Activated CD4-positive, alpha-beta memory T cell treated with anti-CD3 and anti-CD28 coated beads, Interleukin-2, amount 10 ng/mL, durations not matched to agents 7 days and 5 days (primary cell): ENCODE results near the gene TRRAP. TPM values are rescaled to one million over a fixed set of nuclear protein-coding genes. Genes with fewer than 3 reads are reported as not detected.

Experiments used
- CTCF ChIA-PET: fragments of 350-600 bp; sonication (Branson Sonifier 250); formaldehyde crosslinking; loops from one replicate; lab custom pipeline; 2021; ENCODE audit warnings: antibody characterized with exemption, inconsistent platforms; lab: Charles Lee
- POLR2A ChIA-PET: fragments of 350-600 bp; sonication (Branson Sonifier 250); formaldehyde crosslinking; loops from one replicate; lab custom pipeline; 2021; ENCODE audit warnings: antibody characterized with exemption; lab: Charles Lee
- DNase-seq: peaks from one replicate; pipeline ENCODE4 v3.0.0-alpha.2; 2020
- H3K27ac Mint-ChIP-seq: one replicate; pipeline ENCODE4 v1.8.0; 2021; ENCODE audit warnings: mild to moderate bottlenecking, mixed read lengths
- H3K27me3 Mint-ChIP-seq: one replicate; pipeline ENCODE4 v1.8.0; 2021; ENCODE audit warnings: mixed read lengths
- H3K36me3 Mint-ChIP-seq: one replicate; pipeline ENCODE4 v1.8.0; 2021; ENCODE audit warnings: low read depth, mixed read lengths
- H3K4me1 Mint-ChIP-seq: one replicate; pipeline ENCODE4 v1.8.0; 2021; ENCODE audit warnings: mixed read lengths
- H3K4me3 Mint-ChIP-seq: one replicate; pipeline ENCODE4 v1.8.0; 2021; ENCODE audit warnings: mild to moderate bottlenecking, mixed read lengths
- H3K9me3 Mint-ChIP-seq: one replicate; pipeline ENCODE4 v1.8.0; 2021; ENCODE audit warnings: mixed read lengths
- total RNA-seq, 2 experiments: library from RNA; stranded (reverse); gene quantifications; one replicate each; pipeline ENCODE4 v1.2.3, GENCODE V29; 2021

TRRAP gene
- total RNA-seq, 2 experiments from 2014 or later = 47.8 to 54.3 TPM

DNA sequence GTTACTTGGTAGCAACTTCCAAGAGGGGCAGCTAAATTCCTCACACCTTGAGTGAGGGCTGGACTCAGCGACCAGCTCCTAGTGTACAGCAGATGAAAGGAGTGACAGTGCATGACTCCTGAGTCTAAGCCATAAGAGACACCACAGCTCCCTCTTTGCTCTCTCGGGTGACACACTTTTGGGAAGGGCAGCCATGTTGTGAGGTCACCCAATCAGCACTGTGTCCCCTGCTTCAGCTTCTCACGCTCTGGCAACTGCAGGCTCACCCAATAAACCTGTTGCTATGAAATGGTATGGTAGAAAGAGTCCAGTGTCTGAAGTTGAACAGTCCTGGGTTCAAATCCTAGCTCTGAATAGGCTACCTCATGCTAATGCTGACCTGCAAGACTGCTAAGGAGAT is 29.4 kb upstream of the TRRAP start:
- DNase-seq = no peak
- H3K4me1 Mint-ChIP-seq = no peaks in the 10 kb centered on the region
- no peaks in the 10 kb centered on the region for H3K36me3 Mint-ChIP-seq
- ChIA-PET POLR2A (no interaction called here), CTCF (interaction anchor here (1.3 kb wide), 1 partner anchor 12 kb away, joined by 3 read pairs; no protein-coding TSS in a partner anchor)
- no peak overlapping the region for H3K27ac Mint-ChIP-seq
- no peaks in the 10 kb centered on the region for H3K27me3 Mint-ChIP-seq
- H3K9me3 Mint-ChIP-seq = no peaks in the 10 kb centered on the region
- H3K4me3 Mint-ChIP-seq = no peak overlapping the region

GRCh38 chr7:98852826-98853225 is 25.5 kb upstream of the TRRAP start:
- no peak overlapping the region for H3K27ac Mint-ChIP-seq
- no peaks in the 10 kb centered on the region for H3K27me3 Mint-ChIP-seq
- POLR2A ChIA-PET = no interaction called here
- no peak for DNase-seq
- CTCF ChIA-PET = no interaction called here
- no peak overlapping the region for H3K4me3 Mint-ChIP-seq
- no peaks in the 10 kb centered on the region for H3K4me1 Mint-ChIP-seq
- no peaks in the 10 kb centered on the region for H3K36me3 Mint-ChIP-seq
- no peaks in the 10 kb centered on the region for H3K9me3 Mint-ChIP-seq

- DNase-seq = no peak
- no peaks in the 10 kb centered on the region for H3K36me3 Mint-ChIP-seq
- ChIA-PET CTCF (no interaction called here), POLR2A (no interaction called here)
- H3K27ac Mint-ChIP-seq = no peak overlapping the region
- no peak overlapping the region for H3K4me3 Mint-ChIP-seq
- no peaks in the 10 kb centered on the region for H3K4me1 Mint-ChIP-seq
- peaks cover 4% of the 10 kb centered on the region for H3K27me3 Mint-ChIP-seq
- H3K9me3 Mint-ChIP-seq = no peaks in the 10 kb centered on the region
These were observed 22.5 kb upstream of the TRRAP start for GRCh38 chr7:98855610-98856422.

DNA sequence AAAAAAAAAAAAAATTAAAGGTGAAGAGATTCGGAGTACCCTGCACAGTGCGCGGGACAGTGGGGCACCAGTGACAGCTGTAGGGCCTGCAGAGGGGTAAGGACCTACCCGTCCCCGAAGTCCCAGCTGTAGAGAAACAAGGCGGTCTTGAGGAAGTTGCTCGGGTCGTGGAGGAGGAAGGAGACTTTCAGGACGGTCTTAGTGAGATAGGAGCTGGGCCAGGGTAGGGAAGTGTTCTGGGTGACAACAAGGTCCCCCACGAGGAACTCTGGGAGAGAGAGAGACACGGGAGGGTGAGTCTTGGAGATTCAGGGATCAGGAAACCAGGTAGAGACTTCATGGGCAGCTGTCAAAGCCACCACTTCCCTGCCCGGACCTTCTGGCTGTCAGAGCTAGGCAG is 18.3 kb upstream of the TRRAP start:
- DNase-seq = no peak
- peaks cover 4% of the 10 kb centered on the region for H3K27me3 Mint-ChIP-seq
- CTCF ChIA-PET = no interaction called here
- no peak overlapping the region for H3K27ac Mint-ChIP-seq
- H3K4me1 Mint-ChIP-seq = no peaks in the 10 kb centered on the region
- no peaks in the 10 kb centered on the region for H3K36me3 Mint-ChIP-seq
- no peaks in the 10 kb centered on the region for H3K9me3 Mint-ChIP-seq
- POLR2A ChIA-PET = no interaction called here
- no peak overlapping the region for H3K4me3 Mint-ChIP-seq

DNA sequence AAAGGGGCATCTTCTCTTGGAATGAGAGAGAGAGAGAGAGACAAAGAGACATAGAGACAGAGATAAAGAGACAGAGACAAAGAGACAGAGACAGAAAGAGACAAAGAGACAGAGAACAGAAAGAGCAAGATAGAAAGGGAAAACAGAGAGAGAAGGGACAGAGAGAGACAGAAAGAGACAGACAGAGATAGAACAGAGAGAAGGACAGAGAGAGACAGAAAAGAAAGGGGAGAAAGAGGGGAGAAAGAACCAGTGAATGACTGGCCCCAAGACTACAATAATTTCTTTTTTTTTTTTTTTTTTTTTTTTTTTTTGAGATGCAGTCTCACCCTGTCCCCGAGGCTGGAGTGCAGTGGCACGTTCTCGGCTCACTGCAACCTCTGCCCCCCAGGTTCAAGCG is 16.1 kb upstream of the TRRAP start:
- no peak for DNase-seq
- ChIA-PET POLR2A (no interaction called here), CTCF (interaction anchor here (1.5 to 1.7 kb wide), 3 partner anchors 10 to 20 kb away, joined by 3 to 6 read pairs (median 6); partner anchors contain the start of gene TRRAP)
- no peaks in the 10 kb centered on the region for H3K4me1 Mint-ChIP-seq
- H3K9me3 Mint-ChIP-seq = no peaks in the 10 kb centered on the region
- H3K4me3 Mint-ChIP-seq = no peak overlapping the region
- no peaks in the 10 kb centered on the region for H3K36me3 Mint-ChIP-seq
- H3K27ac Mint-ChIP-seq = no peak overlapping the region
- peaks cover 5% of the 10 kb centered on the region for H3K27me3 Mint-ChIP-seq

GRCh38 chr7:98862716-98863420 is 15.5 kb upstream of the TRRAP start:
- no peaks in the 10 kb centered on the region for H3K4me1 Mint-ChIP-seq
- POLR2A ChIA-PET = no interaction called here
- H3K36me3 Mint-ChIP-seq = no peaks in the 10 kb centered on the region
- CTCF ChIA-PET = interaction anchor here (1.7 kb wide), 1 partner anchor 9 kb away, joined by 6 read pairs; no protein-coding TSS in a partner anchor
- peaks cover 7% of the 10 kb centered on the region for H3K27me3 Mint-ChIP-seq
- no peaks in the 10 kb centered on the region for H3K9me3 Mint-ChIP-seq
- no peak overlapping the region for H3K27ac Mint-ChIP-seq
- H3K4me3 Mint-ChIP-seq = no peak overlapping the region
- DNase-seq = no peak

GRCh38 chr7:98863601-98864000 is 14.7 kb upstream of the TRRAP start:
- CTCF ChIA-PET = interaction anchor here (0.9 kb wide), 1 partner anchor 32 kb away, joined by 3 read pairs; no protein-coding TSS in a partner anchor
- Mint-ChIP-seq H3K27me3 (peaks cover 12% of the 10 kb centered on the region), H3K4me3 (no peak overlapping the region), H3K9me3 (no peaks in the 10 kb centered on the region), H3K36me3 (no peaks in the 10 kb centered on the region), H3K27ac (no peak overlapping the region), H3K4me1 (no peaks in the 10 kb centered on the region)
- POLR2A ChIA-PET = no interaction called here
- no peak for DNase-seq

DNA sequence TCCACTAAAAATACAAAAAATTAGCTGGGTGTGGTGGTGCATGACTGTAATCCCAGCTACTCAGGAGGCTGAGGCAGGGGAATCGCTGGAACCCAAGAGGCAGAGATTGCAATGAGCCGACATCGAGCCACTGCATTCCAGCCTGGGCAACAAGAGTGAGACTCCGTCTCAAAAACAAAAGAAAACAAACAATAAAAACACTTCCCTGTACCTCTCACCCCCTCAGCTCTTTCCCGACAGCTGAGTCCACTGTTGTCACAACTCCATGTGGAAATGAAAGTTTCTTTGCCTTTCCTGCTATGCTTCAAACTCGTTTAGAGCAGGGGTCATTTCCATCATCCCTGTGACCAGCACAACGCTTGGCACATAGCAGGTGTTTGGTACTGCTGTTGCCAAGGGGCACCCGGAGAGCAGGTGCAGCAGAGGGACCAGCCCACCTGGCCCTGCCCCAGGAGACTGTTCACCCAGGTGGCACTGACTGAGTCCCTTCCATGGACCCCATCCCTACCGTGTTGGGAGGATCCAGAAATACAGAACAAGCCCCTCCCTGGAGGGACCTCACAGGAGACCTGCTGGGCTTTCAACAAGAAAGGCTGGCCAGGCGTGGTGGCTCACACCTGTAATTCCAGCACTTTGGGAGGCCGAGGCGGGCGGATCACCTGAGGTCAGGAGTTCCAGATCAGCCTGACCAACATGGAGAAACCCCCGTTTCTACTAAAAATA is 13.4 kb upstream of the TRRAP start:
- H3K4me1 Mint-ChIP-seq = no peaks in the 10 kb centered on the region
- CTCF ChIA-PET = no interaction called here
- peaks cover 17% of the 10 kb centered on the region for H3K27me3 Mint-ChIP-seq
- no peak overlapping the region for H3K27ac Mint-ChIP-seq
- H3K9me3 Mint-ChIP-seq = no peaks in the 10 kb centered on the region
- no peaks in the 10 kb centered on the region for H3K36me3 Mint-ChIP-seq
- DNase-seq = no peak
- no peak overlapping the region for H3K4me3 Mint-ChIP-seq
- POLR2A ChIA-PET = no interaction called here

- ChIA-PET POLR2A (no interaction called here), CTCF (no interaction called here)
- Mint-ChIP-seq H3K27me3 (peaks cover 22% of the 10 kb centered on the region), H3K4me3 (no peak overlapping the region), H3K36me3 (no peaks in the 10 kb centered on the region), H3K4me1 (peaks cover 8% of the 10 kb centered on the region), H3K9me3 (no peaks in the 10 kb centered on the region), H3K27ac (no peak overlapping the region)
- no peak for DNase-seq
These were observed 12.0 kb upstream of the TRRAP start for GRCh38 chr7:98866351-98866750.

GRCh38 chr7:98866765-98867164 is 11.6 kb upstream of the TRRAP start:
- no peak for DNase-seq
- Mint-ChIP-seq H3K9me3 (no peaks in the 10 kb centered on the region), H3K4me1 (peaks cover 8% of the 10 kb centered on the region), H3K36me3 (no peaks in the 10 kb centered on the region), H3K4me3 (no peak overlapping the region), H3K27me3 (peaks cover 22% of the 10 kb centered on the region), H3K27ac (no peak overlapping the region)
- ChIA-PET POLR2A (interaction anchor here (0.6 kb wide), 1 partner anchor 12 kb away, joined by 3 read pairs; no protein-coding TSS in a partner anchor), CTCF (no interaction called here)

DNA sequence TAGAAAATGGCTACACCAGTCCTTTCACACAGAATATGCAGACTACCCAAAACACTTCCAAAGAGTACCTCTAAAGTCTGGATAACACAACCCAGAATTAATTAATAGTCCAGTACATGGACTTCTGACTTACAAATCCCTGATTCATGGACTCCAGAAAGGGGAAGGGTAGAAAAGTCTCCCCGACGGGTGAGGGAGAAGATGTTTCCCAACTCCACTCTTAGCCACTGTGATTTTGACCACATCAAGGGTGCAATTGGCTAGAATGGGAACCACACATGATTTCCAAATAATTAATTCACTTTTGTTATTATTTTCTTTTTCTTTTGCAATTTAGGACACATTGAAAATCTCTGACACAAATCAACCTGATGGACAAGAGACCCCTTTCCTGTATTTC is 9.9 kb upstream of the TRRAP start:
- POLR2A ChIA-PET = no interaction called here
- no peak overlapping the region for H3K27ac Mint-ChIP-seq
- peaks cover 8% of the 10 kb centered on the region for H3K4me1 Mint-ChIP-seq
- H3K36me3 Mint-ChIP-seq = no peaks in the 10 kb centered on the region
- H3K27me3 Mint-ChIP-seq = peaks cover 22% of the 10 kb centered on the region
- no peak overlapping the region for H3K4me3 Mint-ChIP-seq
- no peaks in the 10 kb centered on the region for H3K9me3 Mint-ChIP-seq
- no peak for DNase-seq
- CTCF ChIA-PET = no interaction called here

GRCh38 chr7:98869027-98869596 is 9.2 kb upstream of the TRRAP start:
- no peaks in the 10 kb centered on the region for H3K36me3 Mint-ChIP-seq
- H3K27me3 Mint-ChIP-seq = peaks cover 22% of the 10 kb centered on the region
- H3K9me3 Mint-ChIP-seq = no peaks in the 10 kb centered on the region
- no peak overlapping the region for H3K27ac Mint-ChIP-seq
- DNase-seq = no peak
- peaks cover 8% of the 10 kb centered on the region for H3K4me1 Mint-ChIP-seq
- ChIA-PET POLR2A (no interaction called here), CTCF (no interaction called here)
- no peak overlapping the region for H3K4me3 Mint-ChIP-seq
